SK-N-MC (cell line): ENCODE results near the gene MVD.

Source experiments
- DNase-seq: peaks from one replicate; pipeline ENCODE4 v3.0.0-alpha.2; 2011; ENCODE audit warnings: low read depth, low spot score
- H3K27ac ChIP-seq: fragments of 200-600 bp; sonication (generic); 2 replicates; pipeline ENCODE4 v1.5.1; 2016; ENCODE audit warnings: mixed run types
- H3K36me3 ChIP-seq: fragments of 200-600 bp; sonication (generic); 2 replicates; pipeline ENCODE4 v1.6.1; 2017; ENCODE audit warnings: antibody characterized with exemption, low read length, mixed read lengths; ENCODE audit not compliant: insufficient read depth
- H3K4me3 ChIP-seq: fragments of 200-600 bp; sonication (generic); 2 replicates; pipeline ENCODE4 v1.5.1; 2016
- H3K9ac ChIP-seq: fragments of 200-600 bp; sonication (generic); 2 replicates; pipeline ENCODE4 v1.8.0; 2017; ENCODE audit warnings: mixed run types, mixed read lengths; ENCODE audit not compliant: insufficient read length
- H3K9me3 ChIP-seq: fragments of 200-600 bp; sonication (generic); 2 replicates; pipeline ENCODE4 v1.6.1; 2017; ENCODE audit warnings: low read depth, mild to moderate bottlenecking, antibody characterized with exemption, low read length, moderate library complexity, mixed read lengths
- EZH2 ChIP-seq: fragments of 200-600 bp; sonication (generic); IDR thresholded peaks from one replicate; pipeline ENCODE4 v1.6.1; 2017; ENCODE audit warnings: antibody characterized with exemption
- FOXP2 ChIP-seq: optimal IDR thresholded peaks from 2 replicates; pipeline ENCODE3; 2011; ENCODE audit warnings: mild to moderate bottlenecking, moderate library complexity; ENCODE audit not compliant: insufficient read depth; ENCODE audit errors: extremely low read length, control extremely low read depth
- POLR2AphosphoS5 ChIP-seq: IDR thresholded peaks from 2 replicates; pipeline ENCODE4 v1.6.1; 2012; ENCODE audit warnings: mild to moderate bottlenecking, low read depth, low read length, borderline replicate concordance

Gene MVD

DNA sequence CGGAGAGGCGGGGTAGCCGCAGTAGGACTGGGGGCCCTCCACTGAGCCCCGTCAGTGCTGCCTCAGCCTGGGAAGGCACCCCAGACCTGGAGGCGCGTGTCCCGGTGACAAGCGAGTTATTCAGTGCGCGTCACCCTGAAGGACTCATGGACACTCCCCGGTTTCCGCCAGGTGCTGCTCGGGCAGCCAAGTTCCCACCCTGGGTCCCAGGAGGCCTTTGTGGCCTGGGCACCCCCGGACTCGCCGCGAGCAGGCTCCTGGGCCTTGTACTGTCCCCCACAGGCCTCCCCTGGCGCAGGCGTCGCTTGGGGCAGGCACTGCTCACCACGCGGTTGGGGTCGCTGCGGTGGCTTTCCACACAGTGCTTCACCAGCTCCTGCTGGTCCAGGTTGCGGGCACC is 35.8 kb upstream of the MVD start:
- no peaks in the 10 kb centered on the region for H3K9me3 ChIP-seq
- TF ChIP-seq FOXP2 = no peak
- no peak for TF ChIP-seq POLR2AphosphoS5
- no peak for TF ChIP-seq EZH2
- H3K27ac ChIP-seq = no peak overlapping the region
- H3K9ac ChIP-seq = no peak overlapping the region
- H3K36me3 ChIP-seq = no peaks in the 10 kb centered on the region
- no peak overlapping the region for H3K4me3 ChIP-seq
- no peak for DNase-seq

DNA sequence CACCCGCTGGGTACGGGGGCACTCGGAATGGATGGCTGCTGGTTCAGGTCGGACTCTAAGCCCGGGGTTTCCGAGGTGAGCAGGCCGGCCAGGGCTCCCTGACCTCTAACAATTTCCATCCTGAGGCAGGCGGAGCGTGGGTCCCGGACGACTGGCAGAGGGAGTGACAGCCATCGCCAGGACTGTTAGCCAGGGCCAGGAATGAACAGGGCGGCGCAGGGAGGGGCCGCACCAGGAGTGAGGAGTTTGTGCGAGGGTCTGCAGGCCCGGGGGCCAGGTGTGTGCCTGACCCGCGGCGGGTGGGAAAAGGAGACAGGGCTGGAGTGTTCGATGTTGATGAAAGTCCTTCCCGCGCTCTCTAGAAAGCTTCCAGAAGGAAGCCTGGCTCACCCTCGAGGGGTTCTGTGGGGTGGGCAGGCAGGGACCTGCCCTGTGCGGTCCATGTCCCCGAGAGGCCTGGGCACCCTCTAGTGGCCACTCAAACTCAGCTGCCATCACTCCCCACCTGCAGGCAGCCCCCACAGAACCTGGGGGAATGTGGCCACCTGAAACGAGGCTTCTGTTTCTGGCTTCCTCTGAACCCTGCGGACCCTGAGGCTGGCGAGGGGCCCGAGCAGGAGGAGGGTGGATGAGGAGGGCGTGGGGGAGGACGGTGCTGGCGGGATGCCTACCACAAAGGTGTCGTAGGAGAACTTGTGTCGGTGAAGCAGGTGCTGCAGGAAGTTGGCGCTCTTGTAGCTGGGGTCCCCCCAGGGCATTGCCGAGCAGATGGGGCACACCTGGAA is 35.1 kb upstream of the MVD start:
- no peak for DNase-seq
- Histone ChIP-seq H3K9me3 (no peaks in the 10 kb centered on the region), H3K36me3 (no peaks in the 10 kb centered on the region), H3K9ac (no peak overlapping the region), H3K4me3 (no peak overlapping the region), H3K27ac (no peak overlapping the region)
- TF ChIP-seq EZH2 (no peak), POLR2AphosphoS5 (no peak), FOXP2 (no peak)

DNA sequence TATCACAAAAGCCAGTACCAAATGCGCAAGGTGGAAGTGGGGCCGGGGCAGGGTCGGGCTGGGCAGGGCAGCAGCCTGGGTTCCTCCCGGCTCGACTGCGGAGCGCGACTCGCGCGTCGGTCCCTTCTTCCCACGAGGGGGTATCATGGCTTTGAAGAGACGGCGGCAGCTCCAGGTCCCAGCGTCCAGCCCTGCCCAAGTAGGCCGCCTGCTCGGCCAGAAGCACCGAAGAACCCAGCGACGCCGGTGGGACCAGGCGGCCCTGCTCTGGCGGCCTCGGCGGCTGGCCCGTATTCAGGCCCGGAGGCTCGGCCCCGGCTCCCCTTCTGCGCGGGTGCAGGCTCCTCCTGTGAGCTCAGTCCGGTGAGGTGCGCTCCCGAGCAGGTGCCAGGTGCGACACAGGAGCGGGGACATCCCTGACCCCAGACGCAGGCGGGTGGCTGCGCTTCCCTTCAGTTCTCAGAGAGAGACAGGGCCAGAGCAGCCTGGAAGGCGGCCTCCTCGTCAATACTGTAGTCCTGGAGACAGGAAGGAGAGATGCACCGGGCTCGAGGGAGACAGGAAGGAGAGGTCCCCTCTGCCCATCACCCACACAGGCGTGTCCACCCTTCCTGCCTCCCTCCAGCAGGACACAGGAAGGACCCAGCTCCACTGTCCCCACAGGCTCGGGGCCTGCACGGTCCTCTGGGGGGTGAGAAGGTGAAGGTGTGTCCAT is 34.4 kb upstream of the MVD start:
- H3K36me3 ChIP-seq = no peaks in the 10 kb centered on the region
- H3K4me3 ChIP-seq = no peak overlapping the region
- H3K9me3 ChIP-seq = no peaks in the 10 kb centered on the region
- no peak for DNase-seq
- no peak for TF ChIP-seq POLR2AphosphoS5
- no peak for TF ChIP-seq FOXP2
- no peak for TF ChIP-seq EZH2
- H3K9ac ChIP-seq = no peak overlapping the region
- no peak overlapping the region for H3K27ac ChIP-seq

DNA sequence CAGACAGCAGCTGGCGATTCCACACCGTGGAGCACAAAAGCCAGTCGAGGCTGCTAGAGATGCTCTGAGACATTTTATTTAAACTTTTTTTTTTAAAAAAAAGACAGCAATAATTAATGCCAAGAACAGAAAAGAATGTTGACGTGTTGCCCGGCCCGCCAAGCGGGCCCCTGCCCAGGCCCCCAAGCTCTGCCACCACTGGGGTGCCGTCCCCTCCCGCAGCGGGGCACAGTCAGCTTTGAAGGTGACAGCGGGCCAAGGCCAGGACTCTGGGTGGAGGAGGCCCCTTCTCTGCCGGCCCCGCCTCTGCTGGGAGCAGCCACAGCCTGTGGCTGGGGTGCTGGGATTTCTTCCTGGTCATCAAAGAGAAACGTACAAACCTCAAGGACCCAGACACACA is 33.5 kb upstream of the MVD start:
- no peak overlapping the region for H3K9ac ChIP-seq
- no peaks in the 10 kb centered on the region for H3K36me3 ChIP-seq
- no peak overlapping the region for H3K4me3 ChIP-seq

DNA sequence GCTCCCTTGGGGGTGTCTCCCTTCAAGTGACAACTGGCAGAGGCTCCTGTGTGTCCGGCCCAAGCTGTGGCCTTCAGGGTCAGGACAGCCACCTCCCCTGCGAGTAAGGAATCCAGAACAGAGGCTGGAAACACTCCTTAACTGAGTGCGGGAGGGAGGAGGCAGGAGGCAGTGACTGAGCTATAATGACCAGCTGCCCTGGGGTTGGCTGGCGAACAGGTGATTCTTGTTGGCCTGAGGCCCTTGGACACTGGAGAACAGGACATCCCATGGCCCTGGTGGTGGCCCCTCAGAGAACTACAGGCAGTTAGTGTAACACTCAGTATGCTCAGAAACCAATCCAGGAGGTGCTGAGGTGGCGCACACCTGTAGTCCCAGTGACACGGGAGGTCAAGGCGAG is 32.9 kb upstream of the MVD start:
- H3K9me3 ChIP-seq = no peaks in the 10 kb centered on the region
- TF ChIP-seq POLR2AphosphoS5 (no peak), FOXP2 (no peak), EZH2 (no peak)
- no peaks in the 10 kb centered on the region for H3K36me3 ChIP-seq
- H3K27ac ChIP-seq = no peak overlapping the region
- no peak for DNase-seq
- H3K4me3 ChIP-seq = no peak overlapping the region
- no peak overlapping the region for H3K9ac ChIP-seq

More for the DNA sequence above, 33.5 kb upstream of the MVD start:
- no peak overlapping the region for H3K27ac ChIP-seq
- no peak for DNase-seq
- no peak for TF ChIP-seq POLR2AphosphoS5
- no peak for TF ChIP-seq FOXP2
- no peak for TF ChIP-seq EZH2
- H3K9me3 ChIP-seq = no peaks in the 10 kb centered on the region

DNA sequence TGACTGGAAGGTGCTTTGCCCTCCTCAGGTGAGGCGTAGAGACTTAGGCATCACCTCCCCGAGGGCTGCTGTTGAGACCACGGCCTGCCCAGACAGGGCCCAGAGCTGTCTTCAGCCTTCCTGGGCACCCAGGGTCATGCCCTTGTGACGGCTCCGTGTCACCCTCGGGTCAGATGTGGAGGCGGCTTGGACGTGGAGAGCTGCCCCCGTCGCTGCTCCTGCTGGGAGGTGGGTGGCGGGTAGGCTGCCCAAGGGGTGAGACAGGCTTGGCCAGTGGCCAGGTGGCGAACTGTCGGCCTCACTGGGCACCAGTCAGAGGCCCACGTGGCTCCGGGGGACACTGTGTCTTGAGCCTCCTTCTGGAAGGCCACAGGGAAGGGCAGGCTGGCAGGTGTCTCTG is 32.3 kb upstream of the MVD start:
- Histone ChIP-seq H3K9ac (no peak overlapping the region), H3K4me3 (no peak overlapping the region), H3K27ac (no peak overlapping the region), H3K36me3 (no peaks in the 10 kb centered on the region), H3K9me3 (no peaks in the 10 kb centered on the region)
- TF ChIP-seq FOXP2 (no peak), EZH2 (no peak), POLR2AphosphoS5 (no peak)
- no peak for DNase-seq

DNA sequence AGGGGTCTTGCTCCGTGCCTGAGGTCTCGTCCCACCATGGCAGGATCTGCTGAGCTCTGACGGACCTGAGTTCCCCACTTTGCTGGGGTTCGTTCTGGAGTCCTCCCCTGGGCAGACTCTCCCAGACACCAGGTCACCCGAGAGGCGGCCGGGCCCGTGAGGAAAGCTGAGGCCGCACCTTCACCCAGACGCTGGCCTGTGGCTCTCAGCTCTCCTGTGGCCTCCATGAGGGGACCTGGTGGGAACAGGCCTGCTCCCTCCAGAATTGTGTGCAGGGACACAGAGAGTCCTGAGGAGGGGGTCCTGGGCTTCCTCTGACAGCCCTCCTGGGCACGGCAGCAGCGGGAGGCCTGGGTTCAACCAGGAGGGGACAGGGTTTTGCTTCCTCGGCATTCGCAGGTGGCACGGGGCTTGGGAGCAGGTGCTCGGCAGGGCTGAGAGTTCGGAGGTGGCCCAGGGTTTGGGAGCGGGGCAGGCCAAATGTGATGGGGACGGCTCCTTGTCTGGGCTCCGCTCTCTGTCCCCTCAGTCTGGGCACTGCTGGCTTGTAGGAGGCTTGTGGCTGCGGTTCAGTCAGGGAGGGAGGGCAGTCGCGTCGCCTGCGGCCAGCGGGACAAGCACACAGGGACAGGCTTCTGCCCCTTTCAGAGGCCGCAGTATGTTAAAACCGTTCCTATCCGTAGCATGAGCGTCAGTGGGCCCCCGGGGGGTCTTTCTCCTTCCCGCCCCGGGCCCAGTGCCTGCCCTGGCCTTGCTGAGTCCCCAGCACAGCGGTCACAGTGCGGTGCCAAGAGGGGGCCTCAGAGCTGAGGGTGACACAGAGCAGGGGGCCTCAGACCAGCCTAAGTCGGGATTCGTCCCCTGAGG is 31.6 kb upstream of the MVD start:
- Histone ChIP-seq H3K4me3 (no peak overlapping the region), H3K9ac (no peak overlapping the region), H3K9me3 (no peaks in the 10 kb centered on the region), H3K27ac (no peak overlapping the region), H3K36me3 (no peaks in the 10 kb centered on the region)
- DNase-seq = no peak
- TF ChIP-seq FOXP2 (no peak), POLR2AphosphoS5 (no peak), EZH2 (no peak)

DNA sequence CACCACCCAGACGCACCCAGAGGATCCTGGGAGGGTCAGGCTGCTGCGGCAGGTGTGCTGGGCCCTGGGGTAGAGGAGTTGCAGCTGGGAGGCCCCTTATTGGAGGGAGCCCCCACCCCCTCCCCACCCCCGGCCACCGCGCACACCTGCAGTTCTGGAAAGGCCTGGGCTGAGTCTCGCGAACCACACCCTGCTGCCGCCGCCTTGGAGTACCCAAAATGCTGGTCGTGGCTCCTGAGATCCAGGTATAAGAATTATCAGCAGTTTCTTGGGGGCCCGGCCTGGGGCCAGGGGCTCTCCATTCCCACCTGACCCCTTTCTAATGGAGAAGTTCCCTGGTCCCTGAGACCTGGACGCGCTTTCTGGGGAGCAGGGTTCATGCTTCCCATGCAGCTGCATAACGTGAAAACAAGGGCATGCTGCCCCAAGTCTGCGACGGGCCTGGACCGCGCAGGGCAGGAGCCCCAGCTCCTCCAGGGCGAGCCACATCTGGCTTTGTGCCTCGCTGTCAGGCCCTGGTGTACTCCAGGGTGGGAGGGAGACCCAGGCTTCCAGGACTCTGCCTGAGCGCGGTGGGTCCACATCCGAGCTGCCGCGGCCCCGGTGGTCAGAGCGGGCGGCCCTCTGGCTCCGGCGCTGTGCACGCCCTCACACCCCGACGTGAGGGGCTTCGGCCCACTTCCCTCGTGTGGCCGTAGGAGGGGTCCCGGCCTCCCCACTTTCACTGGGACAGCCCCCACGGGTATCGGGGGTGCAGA is 30.7 kb upstream of the MVD start:
- no peak for TF ChIP-seq POLR2AphosphoS5
- TF ChIP-seq FOXP2 = no peak
- no peak for TF ChIP-seq EZH2
- no peak overlapping the region for H3K27ac ChIP-seq

DNA sequence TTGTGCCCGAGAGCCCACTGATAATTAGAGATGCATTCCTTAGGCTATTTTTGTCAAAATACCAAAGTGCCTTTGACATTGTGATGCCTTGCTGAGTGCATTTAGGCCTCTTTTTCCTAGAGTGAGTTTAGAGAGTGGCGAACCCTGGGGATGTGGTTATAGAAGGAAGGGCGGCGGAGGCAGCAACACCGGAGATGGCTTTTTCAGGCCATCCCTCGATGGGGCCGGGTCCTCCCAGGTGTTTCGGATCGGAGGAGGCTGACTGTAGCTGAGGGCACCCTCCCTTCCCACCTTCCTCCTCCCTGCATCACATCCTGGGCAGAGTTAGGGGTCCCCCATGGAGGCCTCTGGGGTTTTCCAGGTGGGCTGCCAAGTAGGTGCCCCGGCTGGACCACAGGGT is 30.0 kb upstream of the MVD start:
- no peak overlapping the region for H3K9ac ChIP-seq
- H3K36me3 ChIP-seq = no peaks in the 10 kb centered on the region
- DNase-seq = no peak
- H3K9me3 ChIP-seq = no peaks in the 10 kb centered on the region
- H3K27ac ChIP-seq = no peak overlapping the region
- TF ChIP-seq EZH2 (no peak), POLR2AphosphoS5 (no peak)
- no peak overlapping the region for H3K4me3 ChIP-seq

More for the DNA sequence above, 30.7 kb upstream of the MVD start:
- no peaks in the 10 kb centered on the region for H3K36me3 ChIP-seq
- no peak for DNase-seq
- H3K9me3 ChIP-seq = no peaks in the 10 kb centered on the region
- no peak overlapping the region for H3K9ac ChIP-seq
- H3K4me3 ChIP-seq = no peak overlapping the region
